H9 (cell line): ENCODE data around the gene OR4F15. TPM values are rescaled to one million over a fixed set of nuclear protein-coding genes. Genes with fewer than 3 reads are reported as not detected.

Source experiments
- DNase-seq: peaks from one replicate; pipeline ENCODE4 v3.0.0-alpha.2; 2017
- H2AFZ ChIP-seq: one replicate; pipeline ENCODE4 v1.6.1; 2013; ENCODE audit warnings: mild to moderate bottlenecking, low read length, control low read depth, moderate library complexity
- H2AK5ac ChIP-seq: 2 replicates; pipeline ENCODE4 v1.6.1; 2013; ENCODE audit warnings: low read length, control low read depth, mixed read lengths; ENCODE audit not compliant: insufficient read length
- H2BK120ac ChIP-seq: one replicate; pipeline ENCODE4 v1.6.1; 2013; ENCODE audit warnings: low read depth, mild to moderate bottlenecking, low read length, control low read depth, inconsistent platforms; ENCODE audit not compliant: poor library complexity, severe bottlenecking
- H2BK12ac ChIP-seq: 2 replicates; pipeline ENCODE4 v1.6.1; 2013; ENCODE audit warnings: low read length, control low read depth, mixed read lengths, low read depth; ENCODE audit not compliant: insufficient read length
- H2BK15ac ChIP-seq: 2 replicates; pipeline ENCODE4 v1.6.1; 2013; ENCODE audit warnings: low read depth, low read length, control low read depth
- H2BK20ac ChIP-seq: one replicate; pipeline ENCODE4 v1.6.1; 2013; ENCODE audit warnings: low read depth, mild to moderate bottlenecking, low read length, control low read depth, inconsistent platforms; ENCODE audit not compliant: poor library complexity, severe bottlenecking
- H2BK5ac ChIP-seq: 2 replicates; pipeline ENCODE4 v1.6.1; 2013; ENCODE audit warnings: low read length, control low read depth, mixed read lengths; ENCODE audit not compliant: insufficient read length
- H3K14ac ChIP-seq: 2 replicates; pipeline ENCODE4 v1.6.1; 2013; ENCODE audit warnings: low read length, control low read depth; ENCODE audit not compliant: insufficient read depth
- H3K18ac ChIP-seq: 2 replicates; pipeline ENCODE4 v1.6.1; 2013; ENCODE audit warnings: low read depth, mild to moderate bottlenecking, mixed read lengths, low read length, control low read depth; ENCODE audit not compliant: insufficient read length
- H3K23ac ChIP-seq: 2 replicates; pipeline ENCODE4 v1.6.1; 2013; ENCODE audit warnings: low read length, control low read depth, mixed read lengths, low read depth; ENCODE audit not compliant: insufficient read length
- H3K23me2 ChIP-seq: 2 replicates; pipeline ENCODE4 v1.6.1; 2013; ENCODE audit warnings: low read depth, mild to moderate bottlenecking, mixed read lengths, low read length, control low read depth; ENCODE audit not compliant: insufficient read length, poor library complexity, severe bottlenecking
- H3K27ac ChIP-seq: 2 replicates; pipeline ENCODE4 v1.5.1; 2013; ENCODE audit warnings: low read length, control low read depth, mixed read lengths, low read depth; ENCODE audit not compliant: insufficient read length
- H3K27me3 ChIP-seq: 2 replicates; pipeline ENCODE4 v1.6.1; 2013; ENCODE audit warnings: low read length, control low read depth, inconsistent platforms; ENCODE audit not compliant: insufficient read depth
- H3K4ac ChIP-seq: 2 replicates; pipeline ENCODE4 v1.6.1; 2013; ENCODE audit warnings: low read depth, mild to moderate bottlenecking, control low read depth, inconsistent platforms, low read length, moderate library complexity
- H3K4me1 ChIP-seq: 2 replicates; pipeline ENCODE4 v1.6.1; 2013; ENCODE audit warnings: low read length, control low read depth, inconsistent platforms; ENCODE audit not compliant: insufficient read depth
- H3K4me2 ChIP-seq: 2 replicates; pipeline ENCODE4 v1.6.1; 2013; ENCODE audit warnings: low read length, control low read depth, mixed read lengths; ENCODE audit not compliant: insufficient read length, insufficient read depth
- H3K56ac ChIP-seq: 2 replicates; pipeline ENCODE4 v1.6.1; 2013; ENCODE audit warnings: low read depth, mild to moderate bottlenecking, mixed read lengths, low read length, control low read depth; ENCODE audit not compliant: insufficient read length
- H3K79me1 ChIP-seq: 2 replicates; pipeline ENCODE4 v1.6.1; 2013; ENCODE audit warnings: low read depth, mild to moderate bottlenecking, moderate library complexity, low read length, control low read depth, inconsistent platforms; ENCODE audit not compliant: insufficient read depth, poor library complexity, severe bottlenecking
- H3K79me2 ChIP-seq: 2 replicates; pipeline ENCODE4 v1.6.1; 2013; ENCODE audit warnings: low read length, control low read depth, inconsistent platforms; ENCODE audit not compliant: insufficient read depth
- H3K9ac ChIP-seq: 2 replicates; pipeline ENCODE4 v1.6.1; 2013; ENCODE audit warnings: low read length, control low read depth, mixed read lengths; ENCODE audit not compliant: insufficient read length; ENCODE audit errors: extremely low read depth
- H3K9me3 ChIP-seq: one replicate; pipeline ENCODE4 v1.6.1; 2013; ENCODE audit warnings: low read depth, low read length, inconsistent platforms; ENCODE audit not compliant: control insufficient read depth
- H3T11ph ChIP-seq: one replicate; pipeline ENCODE4 v1.6.1; 2013; ENCODE audit warnings: mild to moderate bottlenecking, low read length, control low read depth, inconsistent platforms
- H4K20me1 ChIP-seq: one replicate; pipeline ENCODE4 v1.6.1; 2013; ENCODE audit not compliant: control insufficient read depth, insufficient read length, insufficient read depth
- H4K5ac ChIP-seq: 2 replicates; pipeline ENCODE4 v1.6.1; 2013; ENCODE audit warnings: low read depth, mild to moderate bottlenecking, mixed read lengths, low read length, control low read depth; ENCODE audit not compliant: insufficient read length
- H4K8ac ChIP-seq: replicated peaks from 2 replicates; pipeline ENCODE4 v1.6.1; 2013; ENCODE audit warnings: low read length, control low read depth, mixed read lengths, low read depth; ENCODE audit not compliant: insufficient read length
- H4K91ac ChIP-seq: 2 replicates; pipeline ENCODE4 v1.6.1; 2013; ENCODE audit warnings: low read depth, mild to moderate bottlenecking, moderate library complexity, mixed read lengths, low read length, control low read depth; ENCODE audit not compliant: insufficient read length
- H3K27ac Mint-ChIP-seq, 3 experiments: 2 replicates in 2 of 3; 3 replicates in 1 of 3; pipeline ENCODE4 v1.8.0; 2020 to 2021; ENCODE audit warnings: mixed read lengths in 3 of 3, mild to moderate bottlenecking in 1 of 3, moderate library complexity in 1 of 3
- H3K27me3 Mint-ChIP-seq: 2 replicates; pipeline ENCODE4 v1.8.0; 2021; ENCODE audit warnings: low read depth, mild to moderate bottlenecking, moderate library complexity, mixed read lengths
- H3K36me3 Mint-ChIP-seq, 3 experiments: 2 replicates in 2 of 3; 3 replicates in 1 of 3; pipeline ENCODE4 v1.8.0; 2020 to 2021; ENCODE audit warnings: low read depth in 3 of 3, mixed read lengths in 3 of 3; ENCODE audit not compliant: insufficient read depth in 1 of 3
- H3K4me1 Mint-ChIP-seq, 2 experiments: 2 replicates each; pipeline ENCODE4 v1.8.0; 2020; ENCODE audit warnings: mixed read lengths in 2 of 2
- H3K4me3 Mint-ChIP-seq, 2 experiments: 2 replicates in 1 of 2; 3 replicates in 1 of 2; pipeline ENCODE4 v1.8.0; 2020 to 2021; ENCODE audit warnings: mild to moderate bottlenecking in 2 of 2, mixed read lengths in 2 of 2, moderate library complexity in 1 of 2
- H3K9me3 Mint-ChIP-seq, 2 experiments: 2 replicates in 1 of 2; 3 replicates in 1 of 2; pipeline ENCODE4 v1.8.0; 2020; ENCODE audit warnings: mild to moderate bottlenecking in 2 of 2, mixed read lengths in 2 of 2, moderate library complexity in 1 of 2
- CTCF ChIP-seq: fragments of 200-600 bp; sonication (generic); conservative IDR thresholded peaks from 3 replicates; pipeline ENCODE4 v1.8.0; 2021; ENCODE audit warnings: antibody characterized with exemption, mild to moderate bottlenecking
- WGBS: extraction: QIAGEN DNeasy Blood & Tissue Kit; methylation state at CpG from one replicate; pipeline ENCODE4 v1.1.7; 2013; ENCODE audit warnings: missing lambda C conversion rate, low lambda C conversion rate, mixed read lengths; ENCODE audit not compliant: insufficient read length; ENCODE audit errors: extremely low coverage; 5-methylcytosine and 5-hydroxymethylcytosine counted together
- total RNA-seq: library from RNA; stranded (reverse); gene quantifications from 2 replicates; pipeline ENCODE4 v1.2.1, GENCODE V29; 2021

The OR4F15 gene
- total RNA-seq, 1 experiment from 2014 or later = not detected

- H3K23ac ChIP-seq = no peak overlapping the region
- H3K56ac ChIP-seq = no peak overlapping the region
- H2AFZ ChIP-seq = no peak overlapping the region
- no peaks in the 10 kb centered on the region for H3K23me2 ChIP-seq
- no peaks in the 10 kb centered on the region for H3K79me2 ChIP-seq
- no peak overlapping the region for H2BK5ac ChIP-seq
- Mint-ChIP-seq H3K27ac (no peak overlapping the region), H3K9me3 (peaks cover 0 to 20% of the 10 kb centered on the region in 2 experiments; a peak in 3 of 5 replicates), H3K4me3 (no peak overlapping the region), H3K4me1 (no peaks in the 10 kb centered on the region), H3K36me3 (no peaks in the 10 kb centered on the region), H3K27me3 (peaks cover 6% of the 10 kb centered on the region)
- H3K4me1 ChIP-seq = no peaks in the 10 kb centered on the region
- H3K9ac ChIP-seq = no peak overlapping the region
- no peak overlapping the region for H4K8ac ChIP-seq
- no peak overlapping the region for H3K4ac ChIP-seq
- WGBS = no CpG with 5 or more reads among the region's 6 CpGs
- no peak overlapping the region for H4K5ac ChIP-seq
- no peaks in the 10 kb centered on the region for H3K27me3 ChIP-seq
- TF ChIP-seq CTCF = no peak
- H2BK15ac ChIP-seq = no peak overlapping the region
- no peak overlapping the region for H3T11ph ChIP-seq
- no peaks in the 10 kb centered on the region for H3K9me3 ChIP-seq
- H4K20me1 ChIP-seq = no peaks in the 10 kb centered on the region
- H4K91ac ChIP-seq = no peak overlapping the region
- H3K14ac ChIP-seq = no peak overlapping the region
- H2AK5ac ChIP-seq = no peak overlapping the region
- H2BK12ac ChIP-seq = no peak overlapping the region
- H3K4me2 ChIP-seq = no peak overlapping the region
- H2BK20ac ChIP-seq = no peak overlapping the region
- DNase-seq = no peak
- no peak overlapping the region for H2BK120ac ChIP-seq
- H3K79me1 ChIP-seq = no peaks in the 10 kb centered on the region
- no peak overlapping the region for H3K27ac ChIP-seq
- H3K18ac ChIP-seq = no peak overlapping the region
These were observed 15.3 kb downstream of the OR4F15 start for GRCh38 chr15:101827257-101827656.
